K562 (cell line): Measurements from ENCODE around the gene SLC25A10. TPM values are rescaled to one million over a fixed set of nuclear protein-coding genes. Genes with fewer than 3 reads are reported as not detected.
A peak's percentile ranks its signal among the peaks of the same experiment; 100 is the strongest.

Experiments
- BRD4 ChIP-seq: fragments of 200-600 bp; sonication (generic); IDR thresholded peaks from 2 replicates; pipeline ENCODE4 v1.6.1; 2017; ENCODE audit warnings: inconsistent platforms
- CTBP1 ChIP-seq: fragments of 450-650 bp; IDR thresholded peaks from 2 replicates; pipeline ENCODE4 v1.6.1; 2016; ENCODE audit warnings: borderline replicate concordance
- EP300 ChIP-seq: IDR thresholded peaks from 2 replicates; pipeline ENCODE4 v1.6.1; 2012; ENCODE audit warnings: low read length, improper control_type of control experiment
- ETV5 ChIP-seq: sonication (generic); formaldehyde crosslinking; IDR thresholded peaks from 2 replicates; pipeline ENCODE4 v1.4.0; 2020; ENCODE audit warnings: low read depth, mild to moderate bottlenecking, missing genetic modification reagents
- EWSR1 ChIP-seq: fragments of 450-650 bp; IDR thresholded peaks from 2 replicates; pipeline ENCODE4 v1.6.1; 2018; ENCODE audit warnings: borderline replicate concordance, mild to moderate bottlenecking, low read depth, moderate library complexity; ENCODE audit not compliant: partially characterized antibody
- HDAC8 ChIP-seq: fragments of 450-650 bp; IDR thresholded peaks from 2 replicates; pipeline ENCODE4 v1.6.1; 2016; ENCODE audit warnings: mild to moderate bottlenecking, missing genetic modification characterization, moderate library complexity, missing compliant biosample characterization
- HMBOX1 ChIP-seq: sonication (generic); IDR thresholded peaks from 2 replicates; pipeline ENCODE4 v1.6.1; 2016
- NFIC ChIP-seq: fragments of 450-650 bp; IDR thresholded peaks from 2 replicates; pipeline ENCODE4 v1.6.1; 2017; ENCODE audit warnings: mild to moderate bottlenecking, inconsistent platforms
- NFRKB ChIP-seq: fragments of 450-650 bp; IDR thresholded peaks from 2 replicates; pipeline ENCODE4 v1.6.1; 2016; ENCODE audit warnings: low read depth
- NR2C1 ChIP-seq, 2 experiments: fragments of 450-650 bp; IDR thresholded peaks; 2 replicates each; pipeline ENCODE4 v1.6.1; 2017; ENCODE audit warnings: mild to moderate bottlenecking in 2 of 2, antibody characterized with exemption in 1 of 2, inconsistent platforms in 1 of 2, missing compliant biosample characterization in 1 of 2, missing genetic modification characterization in 1 of 2
- POLR2B ChIP-seq: fragments of 450-650 bp; IDR thresholded peaks from 2 replicates; pipeline ENCODE4 v1.6.1; 2018; ENCODE audit warnings: low read depth; ENCODE audit not compliant: partially characterized antibody
- RAD21 ChIP-seq, 2 experiments: fragments of 250-450 bp in 1 of 2; fragments of 450-650 bp in 1 of 2; sonication (Bioruptor Pico) in 1 of 2; formaldehyde crosslinking in 1 of 2; IDR thresholded peaks in 1 of 2; conservative IDR thresholded peaks in 1 of 2; 2 replicates each; pipeline versions ENCODE4 v1.4.0 to v1.8.0; 2020 to 2022; ENCODE audit warnings: mild to moderate bottlenecking in 2 of 2, moderate library complexity in 1 of 2
- SPI1 ChIP-seq: IDR thresholded peaks from 2 replicates; pipeline ENCODE4 v1.6.1; 2011; ENCODE audit warnings: low read depth, low read length, control low read depth, borderline replicate concordance
- TOE1 ChIP-seq, 2 experiments: fragments of 450-650 bp in 1 of 2; sonication (generic) in 1 of 2; formaldehyde crosslinking in 1 of 2; IDR thresholded peaks; 2 replicates each; pipeline versions ENCODE4 v1.7.1 to v1.8.0; 2016 to 2022; ENCODE audit warnings: borderline replicate concordance in 2 of 2, mild to moderate bottlenecking in 2 of 2, antibody characterized with exemption in 1 of 2, inconsistent platforms in 1 of 2, low read depth in 1 of 2, missing genetic modification reagents in 1 of 2, moderate library complexity in 1 of 2
- ZBED1 ChIP-seq: IDR thresholded peaks from 2 replicates; pipeline ENCODE4 v1.6.1; 2014
- ZBTB7A ChIP-seq: IDR thresholded peaks from 2 replicates; pipeline ENCODE4 v1.6.1; 2011; ENCODE audit warnings: low read depth, mild to moderate bottlenecking, low read length, moderate library complexity, borderline replicate concordance; ENCODE audit not compliant: control insufficient read depth
- ZFPM2 ChIP-seq: fragments of 250-450 bp; sonication (Bioruptor Pico); IDR thresholded peaks from 2 replicates; pipeline ENCODE4 v1.5.1; 2022; ENCODE audit warnings: mild to moderate bottlenecking
- ZNF184 ChIP-seq: sonication (generic); formaldehyde crosslinking; IDR thresholded peaks from 2 replicates; pipeline ENCODE4 v1.5.0; 2020; ENCODE audit warnings: missing genetic modification reagents
- ZNF436 ChIP-seq: fragments of 250-450, 450-650 bp; sonication (Bioruptor Pico); formaldehyde crosslinking; IDR thresholded peaks from 2 replicates; pipeline ENCODE4 v1.7.0; 2020; ENCODE audit warnings: mild to moderate bottlenecking
- polyA plus RNA-seq, 8 experiments: library from polyadenylated mRNA; depleted of rRNA in 4 of 8; stranded (reverse) in 5 of 8; unstranded in 3 of 8; fragments of >200 nt; fragmentation: Nextera tagmentation in 2 of 8; fragmentation: Illumina TruSeq in 1 of 8; extraction: Ambion mirVana in 2 of 8; extraction: Trizol in 1 of 8; gene quantifications; 2 replicates each; pipeline versions ENCODE4 v1.2.1 to v1.2.3, GENCODE V29; 2011 to 2014; ENCODE audit warnings: inconsistent platforms in 1 of 8, missing spikeins in 1 of 8
- total RNA-seq, 7 experiments: library from RNA; depleted of rRNA in 6 of 7; stranded (reverse); fragments of >200 nt in 6 of 7; fragmentation: Illumina TruSeq in 2 of 7; extraction: Trizol in 2 of 7; gene quantifications; 2 replicates each; pipeline versions ENCODE4 v1.2.1 to v1.2.3, GENCODE V29; 2011 to 2021; ENCODE audit warnings: low replicate concordance in 1 of 7

The SLC25A10 gene
- total and polyA plus RNA-seq, 9 of the 15 experiments (the other 6 are each of a cell fraction or from before 2014, with no cell fraction given): 0.10 to 85.6 (median 34.3) TPM

GRCh38 chr17:81702934-81703746 is 8.9 kb upstream of the SLC25A10 start, which contains the start of gene MRPL12 (continued):
- TF ChIP-seq ZBED1 (peak; percentile 65; the same call in 1 of the 2 replicates), HDAC8 (tag) (no peak), NFRKB (no peak), HMBOX1 (no peak), TOE1 (IDR thresholded peaks at IDR 0.05; ENCODE audit: borderline replicate concordance) (no peak; the same call in 1 of the 2 replicates), TOE1 (CRISPR knock-in tag; IDR thresholded peaks at IDR 0.05; ENCODE audit: borderline replicate concordance, low read depth) (no peak), POLR2B (peak; percentile 88), ZNF436 (CRISPR knock-in tag) (no peak), CTBP1 (peak; percentile 83), NFIC (peak; percentile 17), ETV5 (CRISPR knock-in tag) (peak; percentile 91), SPI1 (no peak), EWSR1 (no peak), RAD21 (CRISPR knock-in tag; conservative IDR thresholded peaks at IDR 0.05 in 1 of 2, IDR thresholded peaks at IDR 0.05 in 1 of 2) (no peak), ZFPM2 (no peak), ZBTB7A (peak; percentile 84), BRD4 (no peak), NR2C1 (IDR thresholded peaks at IDR 0.05) (peak; percentile 77), NR2C1 (tag; IDR thresholded peaks at IDR 0.05) (peak; percentile 66; the same call in 1 of the 2 replicates), EP300 (peak; percentile 21; the same call in 1 of the 2 replicates), ZNF184 (CRISPR knock-in tag) (no peak)
